K562 (cell line): ENCODE measurements around the gene FOXJ3. TPM values are rescaled to one million over a fixed set of nuclear protein-coding genes. Genes with fewer than 3 reads are reported as not detected.
A peak's percentile ranks its signal among the peaks of the same experiment; 100 is the strongest.

ENCODE experiments used
- CHD7 ChIP-seq: fragments of 200-600 bp; sonication (generic); IDR thresholded peaks from one replicate; pipeline ENCODE4 v1.6.1; 2012; ENCODE audit warnings: mild to moderate bottlenecking, low read depth, low read length, inconsistent platforms
- DACH1 ChIP-seq: fragments of 450-650 bp; IDR thresholded peaks from 2 replicates; pipeline ENCODE4 v1.6.1; 2018; ENCODE audit not compliant: partially characterized antibody
- ELK3 ChIP-seq: fragments of 450-650 bp; formaldehyde crosslinking; IDR thresholded peaks from 2 replicates; pipeline ENCODE4 v1.4.0; 2020; ENCODE audit warnings: mild to moderate bottlenecking
- RBM22 ChIP-seq: fragments of 200-400 bp; formaldehyde crosslinking; IDR thresholded peaks from 2 replicates; pipeline ENCODE4 v1.6.1; 2018; ENCODE audit warnings: low read length, low read depth; ENCODE audit not compliant: poor library complexity, severe bottlenecking
- SRSF7 ChIP-seq: fragments of 200-400 bp; formaldehyde crosslinking; optimal IDR thresholded peaks from 2 replicates; pipeline ENCODE3; 2017; ENCODE audit warnings: mild to moderate bottlenecking, low read depth, low read length
- TAF7 ChIP-seq: fragments of 450-650 bp; IDR thresholded peaks from 2 replicates; pipeline ENCODE4 v1.6.1; 2016; ENCODE audit warnings: missing genetic modification characterization, missing compliant biosample characterization
- ZKSCAN1 ChIP-seq: fragments of 150-350 bp; IDR thresholded peaks from 2 replicates; pipeline ENCODE4 v1.6.1; 2016; ENCODE audit warnings: low read depth, low read length
- ZNF175 ChIP-seq: fragments of 200-800 bp; sonication (Bioruptor generic); IDR thresholded peaks from 2 replicates; pipeline ENCODE4 v1.6.1; 2016; ENCODE audit warnings: low read depth, mild to moderate bottlenecking, missing genetic modification characterization, missing compliant biosample characterization
- ZNF263 ChIP-seq: sonication (generic); formaldehyde crosslinking; IDR thresholded peaks from 2 replicates; pipeline ENCODE4 v1.8.0; 2022; ENCODE audit warnings: mild to moderate bottlenecking, missing genetic modification reagents, borderline replicate concordance
- ZNF280A ChIP-seq: fragments of 450-650 bp; IDR thresholded peaks from 2 replicates; pipeline ENCODE4 v1.6.1; 2018; ENCODE audit warnings: mild to moderate bottlenecking, low read depth; ENCODE audit not compliant: partially characterized antibody
- ZNF398 ChIP-seq: fragments of 250-450 bp; sonication (Bioruptor Pico); IDR thresholded peaks from 2 replicates; pipeline ENCODE4 v1.8.0; 2021; ENCODE audit warnings: moderate library complexity, mild to moderate bottlenecking, inconsistent platforms
- polyA plus RNA-seq, 8 experiments: library from polyadenylated mRNA; depleted of rRNA in 4 of 8; stranded (reverse) in 5 of 8; unstranded in 3 of 8; fragments of >200 nt; fragmentation: Nextera tagmentation in 2 of 8; fragmentation: Illumina TruSeq in 1 of 8; extraction: Ambion mirVana in 2 of 8; extraction: Trizol in 1 of 8; gene quantifications; 2 replicates each; pipeline versions ENCODE4 v1.2.1 to v1.2.3, GENCODE V29; 2011 to 2014; ENCODE audit warnings: inconsistent platforms in 1 of 8, missing spikeins in 1 of 8
- total RNA-seq, 7 experiments: library from RNA; depleted of rRNA in 6 of 7; stranded (reverse); fragments of >200 nt in 6 of 7; fragmentation: Illumina TruSeq in 2 of 7; extraction: Trizol in 2 of 7; gene quantifications; 2 replicates each; pipeline versions ENCODE4 v1.2.1 to v1.2.3, GENCODE V29; 2011 to 2021; ENCODE audit warnings: low replicate concordance in 1 of 7

Gene FOXJ3
- total and polyA plus RNA-seq, 9 of the 15 experiments (the other 6 are each of a cell fraction or from before 2014, with no cell fraction given), result 8.7 to 35.3 (median 23.4) TPM

- no peak for TF ChIP-seq CHD7
- TF ChIP-seq RBM22, result no peak
- TF ChIP-seq ZNF280A, result no peak
- TF ChIP-seq SRSF7, result no peak
- no peak for TF ChIP-seq ZNF263
- TF ChIP-seq ZNF398 (CRISPR knock-in tag), result no peak
- TF ChIP-seq TAF7 (tag), result no peak
- no peak for TF ChIP-seq ZKSCAN1
- TF ChIP-seq ELK3 (CRISPR knock-in tag), result no peak
- peak; percentile 54 for TF ChIP-seq DACH1
- TF ChIP-seq ZNF175 (CRISPR knock-in tag), result no peak
Measured at GRCh38 chr1:42328047-42328625, 6.9 kb downstream of the FOXJ3 start (continued).
